ENCODE data around the gene BACE2. TPM values are rescaled to one million over a fixed set of nuclear protein-coding genes. Genes with fewer than 3 reads are reported as not detected.

Gene BACE2
- polyA plus RNA-seq, 2 of the 4 experiments (the other 2 are of a cell fraction), result 15.2 to 26.0 TPM

GRCh38 chr21:41280115-41280919, 112.4 kb downstream of the BACE2 start:
- H3K4me2 ChIP-seq, result no peak overlapping the region
- ATAC-seq (no peak), FAIRE-seq (no peak), DNase-seq (ENCODE audit: low read depth in 1 of 2, low spot score in 1 of 2) (no peak)
- ChIA-PET POLR2A (no interaction called here), CTCF (interaction anchor here (0.7 to 1.6 kb wide), 4 partner anchors 10 to 838 kb away, joined by 3 to 4 read pairs (median 3); no protein-coding TSS in a partner anchor)
- no peak overlapping the region for H3K27ac ChIP-seq
- H3K9me3 ChIP-seq, result no peaks in the 10 kb centered on the region
- H3K4me1 ChIP-seq, result no peaks in the 10 kb centered on the region
- WGBS (ENCODE audit: missing lambda C conversion rate), result 64% methylated on average over 12 of the region's 18 CpGs
- no peak for TF ChIP-seq ESRRA (IDR thresholded peaks at IDR 0.05; ENCODE audit: borderline replicate concordance, low read length)
- TF ChIP-seq KDM5A (IDR thresholded peaks at IDR 0.05), result no peak
- TF ChIP-seq ZC3H11A (IDR thresholded peaks at IDR 0.05), result no peak
- no peak for TF ChIP-seq PBX3 (IDR thresholded peaks at IDR 0.05)
- TF ChIP-seq HES2 (IDR thresholded peaks at IDR 0.05), result no peak
- no peak for TF ChIP-seq FOSB (CRISPR knock-in tag; IDR thresholded peaks at IDR 0.05)
- TF ChIP-seq TFCP2L1 (CRISPR knock-in tag; IDR thresholded peaks at IDR 0.05), result no peak
- TF ChIP-seq SREBF2 (IDR thresholded peaks at IDR 0.05), result no peak
- TF ChIP-seq RFX5 (IDR thresholded peaks at IDR 0.05), result no peak
- TF ChIP-seq RCOR1 (IDR thresholded peaks at IDR 0.05; ENCODE audit: low read depth, low read length), result no peak
- no peak for TF ChIP-seq FOSL2 (IDR thresholded peaks at IDR 0.05)
- TF ChIP-seq FOSL2 (CRISPR knock-in tag; IDR thresholded peaks at IDR 0.05), result no peak
- TF ChIP-seq PHF8 (IDR thresholded peaks at IDR 0.05; ENCODE audit: borderline replicate concordance, low read depth), result no peak
- TF ChIP-seq CEBPB (IDR thresholded peaks at IDR 0.05), result no peak
- no peak for TF ChIP-seq BCL3 (IDR thresholded peaks at IDR 0.05)
- TF ChIP-seq RAD21 (conservative IDR thresholded peaks at IDR 0.05 in 1 of 2, IDR thresholded peaks at IDR 0.05 in 1 of 2), result no peak
- TF ChIP-seq ZFP36 (IDR thresholded peaks at IDR 0.05; ENCODE audit: borderline replicate concordance, partially characterized antibody), result no peak
- no peak for TF ChIP-seq FOXS1 (CRISPR knock-in tag; IDR thresholded peaks at IDR 0.05)
- TF ChIP-seq TP53 (CRISPR knock-in tag; IDR thresholded peaks at IDR 0.05), result no peak
- TF ChIP-seq NFE2L2 (conservative IDR thresholded peaks at IDR 0.05; ENCODE audit: low read length), result no peak
- TF ChIP-seq ZNF302 (CRISPR knock-in tag; IDR thresholded peaks at IDR 0.05), result no peak
- H3K4me3 ChIP-seq, result no peak overlapping the region

GRCh38 chr21:41282412-41282811, 114.5 kb downstream of the BACE2 start:
- Histone ChIP-seq H3K9me3 (no peaks in the 10 kb centered on the region), H3K4me3 (no peak overlapping the region), H3K27ac (no peak overlapping the region), H3K4me2 (no peak overlapping the region), H3K4me1 (no peaks in the 10 kb centered on the region)
- TF ChIP-seq HES2 (IDR thresholded peaks at IDR 0.05) (no peak), E2F6 (IDR thresholded peaks at IDR 0.05; ENCODE audit: borderline replicate concordance, low read depth) (no peak), RNF2 (IDR thresholded peaks at IDR 0.05; ENCODE audit: borderline replicate concordance, low read depth) (no peak), NFE2L2 (conservative IDR thresholded peaks at IDR 0.05; ENCODE audit: low read length) (no peak), CHD2 (IDR thresholded peaks at IDR 0.05; ENCODE audit: low read length, partially characterized antibody) (no peak)
- ATAC-seq (no peak), FAIRE-seq (no peak), DNase-seq (ENCODE audit: low read depth in 1 of 2, low spot score in 1 of 2) (no peak)
- 21% methylated on average over 3 of the region's 3 CpGs for WGBS (ENCODE audit: missing lambda C conversion rate)
- CTCF ChIA-PET, result interaction anchor here (0.7 to 4.2 kb wide), 24 partner anchors 10 to 836 kb away, joined by 3 to 69 read pairs (median 6); no protein-coding TSS in a partner anchor
- POLR2A ChIA-PET, result no interaction called here
